GM18502 (cell line): Measurements from ENCODE around the gene SEC24A.
"Not testable (repeated sequence)": the region's sequence is repeated elsewhere in the genome, so short reads cannot be mapped to it uniquely, and the experiment has no call there.

Experiments used
- ATAC-seq: cut with Tn5 transposase; IDR thresholded peaks from one replicate; pipeline ENCODE4 v1.9.1; 2021; ENCODE audit warnings: mild to moderate bottlenecking; ENCODE audit not compliant: unreplicated experiment, poor library complexity

SEC24A gene

DNA sequence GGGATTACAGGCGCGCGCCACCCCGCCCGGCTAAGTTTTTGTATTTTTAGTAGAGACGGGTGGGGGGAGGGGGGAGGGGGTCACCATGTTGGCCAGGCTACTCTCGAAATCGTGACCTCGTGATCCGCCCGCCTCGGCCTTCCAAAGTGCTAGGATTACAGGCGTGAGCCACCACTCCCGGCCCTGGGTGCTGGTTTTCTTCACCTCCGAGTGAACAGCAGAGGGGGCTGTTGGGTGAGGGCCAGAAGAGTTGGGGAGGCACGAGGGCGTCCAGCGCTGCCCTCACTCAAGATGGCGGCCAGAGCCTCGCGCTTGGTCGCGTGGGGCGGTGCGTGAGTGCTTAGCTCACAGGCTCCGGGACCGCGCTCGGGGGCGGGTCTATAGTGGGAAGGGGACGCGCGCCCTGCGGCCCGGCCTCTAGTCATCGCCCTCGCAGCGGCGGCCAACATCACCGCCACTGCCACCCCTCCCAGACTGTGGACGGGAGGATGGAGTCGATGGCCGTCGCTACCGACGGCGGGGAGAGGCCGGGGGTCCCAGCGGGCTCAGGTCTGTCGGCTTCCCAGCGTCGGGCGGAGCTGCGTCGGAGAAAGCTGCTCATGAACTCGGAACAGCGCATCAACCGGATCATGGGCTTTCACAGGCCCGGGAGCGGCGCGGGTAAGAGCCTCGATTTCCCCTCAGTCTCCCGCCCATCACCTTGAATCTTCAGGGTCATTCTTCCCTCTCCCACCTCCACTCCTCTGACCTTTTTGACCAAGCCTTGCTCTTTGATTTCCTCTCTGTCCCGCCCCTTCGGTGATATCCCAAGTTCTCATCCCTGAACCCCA, 89.8 kb downstream of the SEC24A start, which contains the start of gene CAMLG:
CAMLG (plus strand) TSS at position 416 of the 830 bp plus-strand sequence; CDS start at position 489, 73 bp downstream.
- peak; percentile 97 for ATAC-seq

DNA sequence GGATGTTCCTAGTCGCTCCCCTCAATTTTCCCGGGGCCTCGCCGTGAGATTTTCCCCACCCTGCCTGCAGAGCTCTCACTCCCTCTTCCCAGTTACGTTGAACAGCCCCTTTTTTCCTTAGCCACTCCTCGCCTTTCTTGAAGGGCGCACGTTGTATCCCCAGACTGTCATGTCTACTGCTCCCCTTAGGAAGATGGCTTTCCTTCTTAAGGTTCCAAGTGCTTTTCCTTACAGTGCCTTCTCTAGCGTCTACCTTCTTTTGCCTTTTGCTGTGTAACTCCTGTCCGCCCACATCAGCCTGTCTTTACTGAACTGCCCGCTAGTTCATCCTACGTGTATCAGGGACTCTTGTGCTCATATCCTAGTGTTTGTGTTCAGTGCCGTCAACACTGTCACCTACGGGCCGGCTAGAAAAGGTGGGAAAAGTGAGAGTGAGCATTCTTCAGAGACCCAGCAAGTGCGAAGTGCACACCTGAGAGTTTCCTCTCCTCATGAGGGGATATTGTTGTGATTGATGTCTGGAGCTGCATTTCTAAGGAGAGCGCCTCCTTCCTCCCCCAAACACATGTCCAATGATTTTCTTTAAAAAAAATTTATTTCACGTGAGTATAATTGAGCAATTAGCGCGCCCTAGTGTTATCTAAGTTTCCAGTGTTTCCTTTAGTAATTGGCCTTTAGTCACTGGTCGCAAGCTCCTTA, 90.5 kb downstream of the SEC24A start:
- no peak for ATAC-seq

DNA sequence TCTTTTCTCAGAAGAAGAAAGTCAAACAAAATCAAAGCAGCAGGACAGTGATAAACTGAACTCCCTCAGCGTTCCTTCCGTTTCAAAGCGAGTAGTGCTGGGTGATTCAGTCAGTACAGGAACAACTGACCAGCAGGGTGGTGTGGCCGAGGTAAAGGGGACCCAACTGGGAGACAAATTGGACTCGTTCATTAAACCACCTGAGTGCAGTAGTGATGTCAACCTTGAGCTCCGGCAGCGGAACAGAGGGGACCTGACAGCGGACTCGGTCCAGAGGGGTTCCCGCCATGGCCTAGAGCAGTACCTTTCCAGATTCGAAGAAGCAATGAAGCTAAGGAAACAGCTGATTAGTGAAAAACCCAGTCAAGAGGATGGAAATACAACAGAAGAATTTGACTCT, 92.5 kb downstream of the SEC24A start:
- no peak for ATAC-seq

DNA sequence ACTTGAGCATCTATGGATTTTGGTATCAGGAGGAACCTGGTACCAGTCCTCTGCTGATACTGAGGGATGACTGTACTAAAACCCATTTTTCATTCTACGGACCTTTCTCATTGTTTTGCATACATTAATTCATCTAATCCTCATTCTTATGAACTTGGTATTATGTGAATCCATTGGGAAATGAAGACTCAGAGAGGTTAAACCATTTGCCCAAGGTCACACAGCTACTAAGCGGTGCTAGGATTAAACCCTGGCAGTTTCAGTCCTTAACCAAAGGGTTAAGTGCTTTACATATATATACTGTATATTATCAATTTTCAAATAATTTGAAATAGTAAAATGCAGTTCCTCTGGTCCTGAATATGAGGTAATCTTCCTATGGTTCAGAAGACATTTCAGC, 93.5 kb downstream of the SEC24A start:
- no peak for ATAC-seq

DNA sequence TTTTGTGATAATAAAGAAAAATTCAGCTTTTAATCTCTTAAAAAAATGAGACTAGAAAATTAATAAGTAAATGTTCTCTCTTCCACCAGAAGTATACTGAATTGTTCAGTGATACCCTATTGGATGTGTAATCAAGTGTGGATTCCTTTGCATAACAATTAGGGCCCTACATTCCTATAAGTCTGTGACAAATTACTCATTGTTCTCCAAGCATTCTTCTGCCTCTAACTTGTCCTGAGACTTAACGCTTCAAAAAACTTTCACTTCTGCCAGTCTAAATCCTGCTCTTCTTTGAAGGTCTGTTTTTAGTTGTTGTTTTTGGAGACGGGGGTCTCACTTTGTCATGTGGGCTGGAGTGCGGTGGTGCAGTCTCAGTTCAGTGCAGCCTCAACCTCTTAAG, 100.8 kb downstream of the SEC24A start:
- ATAC-seq = no peak

DNA sequence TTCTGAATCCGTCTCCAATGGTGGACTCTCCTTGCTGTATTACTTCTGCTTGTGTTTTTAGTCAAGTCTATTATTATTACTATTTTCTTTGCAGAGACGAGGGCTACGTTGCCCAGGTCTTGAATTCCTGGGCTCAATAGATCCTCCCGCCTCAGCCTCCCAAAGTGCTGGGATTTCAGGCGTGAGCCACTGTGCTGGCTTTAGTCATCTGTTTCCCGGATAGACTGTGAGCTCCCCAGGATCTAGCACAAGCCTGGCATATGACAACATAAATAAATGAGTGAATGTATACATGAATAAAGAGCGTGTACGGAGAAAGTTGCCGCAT, 109.6 kb downstream of the SEC24A start:
- peak; percentile 27 for ATAC-seq

DNA sequence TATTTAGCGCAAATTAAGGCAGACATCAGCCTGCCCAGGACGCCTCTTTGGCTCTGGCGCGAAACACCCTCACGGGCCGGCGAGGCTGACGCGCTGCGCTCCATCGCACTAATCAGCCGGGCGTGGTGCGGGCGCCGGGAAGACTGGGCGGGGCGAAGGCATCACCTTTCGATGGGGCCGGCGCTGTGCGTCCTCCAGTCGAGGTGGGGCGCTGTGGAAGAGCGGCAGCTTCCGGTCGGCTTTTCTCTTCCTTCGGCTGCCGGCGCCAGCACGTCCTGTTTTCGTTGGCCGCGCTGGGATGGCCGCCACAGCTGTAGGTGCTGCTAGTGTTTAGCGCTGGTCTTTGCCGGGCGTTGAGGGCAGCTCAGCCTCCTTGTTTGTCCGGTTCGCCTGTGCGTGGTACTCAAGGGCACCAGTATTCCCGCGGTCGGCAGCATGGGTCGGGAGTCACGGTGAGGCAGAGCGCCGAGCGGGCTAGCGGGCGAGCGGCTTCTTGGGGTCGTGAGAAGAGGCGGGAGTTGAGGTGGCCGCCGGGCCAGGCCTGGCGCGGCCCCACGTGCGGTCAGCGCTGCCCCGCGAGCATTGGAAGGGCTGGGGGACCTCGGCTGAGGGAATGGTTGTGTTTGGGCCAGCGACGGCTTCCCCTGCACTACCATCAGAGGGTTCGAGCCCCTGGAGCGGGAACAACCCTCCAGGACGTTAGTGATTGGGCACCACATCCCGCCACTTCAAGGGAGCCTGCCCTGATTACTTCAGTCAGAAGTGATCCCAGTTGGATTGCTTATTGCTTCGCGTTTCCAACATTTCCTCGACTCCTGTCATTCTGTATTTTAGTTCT, 110.1 kb downstream of the SEC24A start, which contains the start of gene DDX46:
DDX46 (plus strand) TSS at position 276 of the 838 bp plus-strand sequence; CDS start at position 436, 160 bp downstream.
- ATAC-seq = peak; percentile 97

DNA sequence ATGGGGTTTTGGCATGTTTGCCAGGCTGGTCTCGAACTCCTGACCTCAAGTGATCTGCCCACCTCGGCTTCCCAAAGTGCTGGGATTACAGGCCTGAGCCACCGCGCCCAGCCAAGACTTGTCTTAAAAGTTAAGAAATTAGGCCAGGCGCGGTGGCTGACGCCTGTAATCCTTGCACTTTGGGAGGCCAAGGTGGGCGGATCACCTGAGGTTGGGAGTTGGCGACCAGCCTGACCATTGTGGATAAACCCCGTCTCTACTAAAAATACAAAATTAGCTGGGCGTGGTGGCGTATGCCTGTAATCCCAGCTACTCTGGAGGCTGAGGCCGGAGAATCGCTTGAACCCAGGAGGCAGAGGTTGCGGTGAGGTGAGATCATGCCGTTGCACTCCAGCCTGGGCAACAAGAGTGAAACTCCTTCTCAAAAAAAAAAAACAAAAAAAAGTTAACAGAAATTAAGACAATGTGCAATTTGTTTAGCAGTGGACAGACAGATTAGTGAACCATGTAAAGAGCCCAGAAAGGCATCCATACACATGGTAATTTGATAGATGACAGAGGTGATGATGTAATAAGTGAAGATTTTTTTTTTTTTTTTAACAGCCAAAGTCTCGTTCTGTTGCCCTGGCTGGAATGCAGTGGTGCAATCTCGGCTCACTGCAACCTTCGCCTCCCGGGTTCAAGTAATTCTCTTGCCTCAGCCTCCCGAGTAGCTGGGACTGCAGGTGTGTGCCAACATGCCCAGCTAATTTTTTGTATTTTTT, 119.1 kb downstream of the SEC24A start:
- ATAC-seq = not testable (repeated sequence)

DNA sequence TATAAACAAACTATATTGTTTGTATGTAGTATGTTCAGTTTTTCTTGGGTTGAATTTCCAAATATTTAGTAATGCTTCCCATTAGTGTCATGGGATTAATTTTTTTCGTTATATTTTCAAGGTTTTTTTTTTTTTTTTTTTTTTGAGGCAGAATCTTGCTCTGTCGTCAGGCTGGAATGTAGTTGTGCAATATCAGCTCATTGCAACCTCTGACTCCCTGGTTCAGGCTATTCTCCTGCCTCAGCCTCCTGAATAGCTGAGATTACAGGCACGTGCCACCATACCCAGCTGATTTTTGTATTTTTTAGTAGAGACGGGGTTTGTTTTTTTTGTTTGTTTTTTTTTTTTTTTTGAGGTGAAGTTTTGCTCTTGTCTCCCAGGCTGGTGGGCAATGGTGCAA, 120.6 kb downstream of the SEC24A start:
- ATAC-seq = no peak

DNA sequence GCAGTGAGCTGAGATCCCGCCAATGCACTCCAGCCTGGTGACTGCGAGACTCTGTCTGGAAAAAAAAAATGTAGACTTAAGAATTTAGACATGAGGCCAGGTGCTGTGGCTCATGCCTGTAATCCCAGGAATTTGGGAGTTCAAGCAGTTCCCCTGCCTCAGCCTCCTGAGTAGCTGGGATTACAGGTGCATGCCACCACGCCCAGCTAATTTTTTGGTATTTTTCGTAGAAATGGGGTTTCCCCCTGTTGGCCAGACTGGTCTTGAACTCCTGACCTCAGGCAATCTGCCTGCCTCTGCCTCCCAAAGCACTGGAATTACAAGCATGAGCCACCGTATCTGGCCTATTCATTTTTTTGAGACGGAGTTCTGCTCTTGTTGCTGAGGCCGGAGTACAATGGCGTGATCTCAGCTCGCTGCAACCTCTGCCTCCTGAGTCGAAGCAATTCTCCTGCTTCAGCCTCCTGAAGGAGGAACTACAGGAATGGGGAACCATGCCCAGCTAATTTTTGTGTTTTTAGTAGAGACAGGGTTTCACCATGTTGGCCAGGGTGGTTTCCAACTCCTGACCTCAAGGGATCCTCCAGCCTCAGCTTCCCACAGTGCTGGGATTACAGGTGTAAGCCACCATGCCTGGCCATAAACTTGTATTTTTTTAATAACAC, 124.0 kb downstream of the SEC24A start:
- no peak for ATAC-seq

DNA sequence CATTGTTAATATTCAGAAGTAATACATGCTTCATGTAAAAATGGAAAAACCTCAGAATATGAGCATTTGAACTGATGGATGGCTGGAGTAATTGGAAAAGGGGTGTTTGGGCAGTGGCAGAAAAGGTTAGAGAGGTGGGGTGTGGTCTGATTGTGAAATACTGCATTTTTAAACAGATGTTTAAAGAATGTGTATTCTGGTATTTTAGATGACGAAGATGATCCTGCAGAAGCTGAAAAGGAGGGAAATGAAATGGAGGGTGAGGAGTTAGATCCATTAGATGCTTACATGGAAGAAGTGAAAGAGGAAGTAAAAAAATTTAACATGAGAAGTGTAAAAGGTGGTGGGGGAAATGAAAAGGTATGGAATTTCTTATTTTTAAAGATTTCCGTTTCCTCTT, 128.8 kb downstream of the SEC24A start:
- no peak for ATAC-seq
